HUES6 (cell line): ENCODE results near the gene CXXC5.

Source experiments
- H3K27ac ChIP-seq: 2 replicates; pipeline ENCODE4 v1.7.0; 2013; ENCODE audit warnings: low read depth, mild to moderate bottlenecking, low read length, inconsistent platforms
- H3K27me3 ChIP-seq: 2 replicates; pipeline ENCODE4 v1.6.1; 2013; ENCODE audit warnings: low read length; ENCODE audit not compliant: control insufficient read depth, insufficient read depth
- H3K36me3 ChIP-seq: 2 replicates; pipeline ENCODE4 v1.6.1; 2013; ENCODE audit warnings: low read length; ENCODE audit not compliant: control insufficient read depth, insufficient read depth
- H3K4me1 ChIP-seq: 2 replicates; pipeline ENCODE4 v1.6.1; 2013; ENCODE audit warnings: low read length; ENCODE audit not compliant: control insufficient read depth, insufficient read depth
- H3K4me3 ChIP-seq: 2 replicates; pipeline ENCODE4 v1.5.1; 2013; ENCODE audit warnings: low read depth, low read length
- H3K9ac ChIP-seq: one replicate; pipeline ENCODE4 v1.6.1; 2013; ENCODE audit warnings: mild to moderate bottlenecking, low read length
- H3K9me3 ChIP-seq: 2 replicates; pipeline ENCODE4 v1.6.1; 2013; ENCODE audit warnings: low read depth, low read length; ENCODE audit not compliant: control insufficient read depth, insufficient read depth

Gene CXXC5

GRCh38 chr5:139660923-139661814 is 13.0 kb downstream of the CXXC5 start:
- H3K4me1 ChIP-seq: peaks cover 69% of the 10 kb centered on the region
- H3K27me3 ChIP-seq: no peaks in the 10 kb centered on the region
- no peak overlapping the region for H3K4me3 ChIP-seq
- no peaks in the 10 kb centered on the region for H3K9me3 ChIP-seq
- no peak overlapping the region for H3K9ac ChIP-seq
- H3K36me3 ChIP-seq: peaks cover 9% of the 10 kb centered on the region; the same call in 1 of the 2 replicates
- no peak overlapping the region for H3K27ac ChIP-seq

GRCh38 chr5:139662617-139663016 is 14.5 kb downstream of the CXXC5 start:
- no peaks in the 10 kb centered on the region for H3K9me3 ChIP-seq
- peaks cover 6% of the 10 kb centered on the region; the same call in 1 of the 2 replicates for H3K36me3 ChIP-seq
- H3K27me3 ChIP-seq: no peaks in the 10 kb centered on the region
- no peak overlapping the region for H3K27ac ChIP-seq
- no peak overlapping the region for H3K4me3 ChIP-seq
- peak overlapping the region; percentile 2 for H3K9ac ChIP-seq
- H3K4me1 ChIP-seq: peaks cover 70% of the 10 kb centered on the region

DNA sequence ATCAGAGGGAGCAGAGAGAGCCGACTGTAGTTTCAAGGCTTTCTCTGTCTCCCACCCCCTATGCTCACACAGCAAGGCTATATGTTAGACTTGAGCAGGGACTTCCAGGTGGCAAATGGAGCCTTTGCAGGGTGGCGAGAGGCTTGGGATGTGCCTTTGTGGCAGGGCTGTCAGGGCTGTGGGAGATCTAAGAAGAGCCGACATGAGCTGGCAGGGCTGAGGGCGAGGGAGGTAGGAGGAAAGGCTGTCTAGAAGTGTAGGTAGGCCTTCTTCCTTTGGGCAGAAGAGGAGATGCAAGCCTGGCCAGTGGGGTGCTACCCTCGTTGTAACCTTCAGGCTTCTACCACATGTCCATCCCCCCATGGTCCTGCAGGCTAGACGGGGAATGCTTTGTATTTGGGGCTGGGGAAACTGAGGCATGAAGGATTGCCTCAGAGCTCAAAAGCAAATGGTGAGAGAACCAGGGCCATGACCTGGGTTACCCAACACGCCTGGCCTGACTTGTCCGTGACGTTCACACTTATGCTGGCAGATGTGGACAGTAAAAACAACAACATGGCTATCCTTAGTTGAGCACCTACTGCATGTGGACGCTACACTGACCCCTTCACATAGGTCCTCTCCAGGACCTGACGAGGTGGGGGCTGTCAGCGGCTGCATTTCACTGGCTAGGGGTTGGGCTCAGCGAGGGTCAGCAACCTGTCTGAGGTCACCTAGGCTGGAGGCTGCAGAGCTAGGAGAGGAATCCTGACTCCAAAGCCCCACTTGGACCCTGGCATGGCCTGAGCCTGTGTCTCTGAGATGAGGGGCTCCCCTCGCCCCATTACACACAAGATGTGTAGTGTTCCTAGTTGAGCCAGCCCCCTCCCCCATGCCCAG is 15.3 kb downstream of the CXXC5 start:
- Histone ChIP-seq H3K27ac (no peak overlapping the region), H3K4me3 (no peak overlapping the region), H3K27me3 (no peaks in the 10 kb centered on the region), H3K9ac (no peak overlapping the region), H3K4me1 (peaks cover 69% of the 10 kb centered on the region), H3K9me3 (no peaks in the 10 kb centered on the region), H3K36me3 (peaks cover 6% of the 10 kb centered on the region; the same call in 1 of the 2 replicates)

DNA sequence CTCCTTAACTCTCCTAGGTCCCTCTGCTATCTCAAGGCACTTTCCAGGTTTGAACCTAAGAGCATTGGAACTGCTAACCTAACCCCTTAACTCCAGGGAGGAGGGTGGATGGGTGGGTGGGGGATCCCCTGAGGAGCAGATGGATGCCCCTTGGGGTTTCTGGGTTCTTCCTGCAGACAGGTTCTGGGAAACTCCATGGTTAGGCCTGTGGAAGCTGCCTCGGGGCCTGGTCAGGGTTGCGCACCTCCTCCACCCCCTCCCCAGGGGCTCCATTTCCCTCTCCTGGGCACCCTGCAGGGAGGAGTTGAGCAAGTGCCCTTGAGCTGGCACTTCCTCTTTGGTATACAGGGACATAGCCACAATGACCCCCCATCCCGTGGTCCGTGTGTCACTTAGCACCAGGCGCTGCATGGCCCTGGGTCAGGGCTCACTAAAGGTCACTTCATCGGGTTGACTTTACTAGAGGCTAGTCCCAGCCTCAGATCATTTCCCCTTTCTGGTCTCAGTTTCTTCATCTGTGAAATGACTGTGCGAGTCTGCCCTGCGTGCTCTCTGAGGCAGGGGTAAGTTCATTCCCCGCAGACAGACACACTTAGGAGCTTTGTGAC is 16.0 kb downstream of the CXXC5 start:
- Histone ChIP-seq H3K9ac (no peak overlapping the region), H3K9me3 (no peaks in the 10 kb centered on the region), H3K27ac (no peak overlapping the region), H3K27me3 (no peaks in the 10 kb centered on the region), H3K4me3 (no peak overlapping the region), H3K36me3 (peaks cover 6% of the 10 kb centered on the region; the same call in 1 of the 2 replicates), H3K4me1 (peaks cover 69% of the 10 kb centered on the region)

GRCh38 chr5:139664727-139665351 is 16.7 kb downstream of the CXXC5 start:
- no peaks in the 10 kb centered on the region for H3K27me3 ChIP-seq
- H3K4me1 ChIP-seq: peaks cover 69% of the 10 kb centered on the region
- no peak overlapping the region for H3K9ac ChIP-seq
- H3K9me3 ChIP-seq: no peaks in the 10 kb centered on the region
- H3K36me3 ChIP-seq: peaks cover 6% of the 10 kb centered on the region; the same call in 1 of the 2 replicates
- no peak overlapping the region for H3K4me3 ChIP-seq
- H3K27ac ChIP-seq: no peak overlapping the region

DNA sequence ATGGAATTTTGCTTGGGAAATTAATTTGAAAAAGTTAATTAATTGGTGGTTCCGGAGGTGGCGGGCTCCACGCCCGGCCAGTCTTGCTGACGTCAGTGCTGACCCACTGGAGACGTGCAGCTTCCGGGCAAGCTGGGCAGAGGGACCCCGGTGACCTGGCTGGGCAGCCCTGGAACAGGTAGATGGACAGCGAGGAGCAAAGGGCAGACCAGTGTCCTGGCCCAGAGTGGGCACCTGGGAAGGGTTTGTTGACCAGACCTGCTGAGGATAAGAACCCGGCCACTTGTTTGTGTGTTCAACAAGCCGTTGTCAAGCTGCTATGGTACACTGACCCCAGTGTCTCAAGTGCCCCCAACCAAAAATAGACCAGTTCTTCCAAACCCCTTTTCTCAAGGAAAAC is 17.5 kb downstream of the CXXC5 start:
- H3K36me3 ChIP-seq: peaks cover 6% of the 10 kb centered on the region; the same call in 1 of the 2 replicates
- H3K27ac ChIP-seq: no peak overlapping the region
- no peak overlapping the region for H3K4me3 ChIP-seq
- no peak overlapping the region for H3K9ac ChIP-seq
- H3K4me1 ChIP-seq: peaks cover 69% of the 10 kb centered on the region
- no peaks in the 10 kb centered on the region for H3K27me3 ChIP-seq
- no peaks in the 10 kb centered on the region for H3K9me3 ChIP-seq

- H3K4me3 ChIP-seq: no peak overlapping the region
- H3K36me3 ChIP-seq: peaks cover 2% of the 10 kb centered on the region; the same call in 1 of the 2 replicates
- no peak overlapping the region for H3K27ac ChIP-seq
- no peaks in the 10 kb centered on the region for H3K9me3 ChIP-seq
- H3K27me3 ChIP-seq: no peaks in the 10 kb centered on the region
- peaks cover 71% of the 10 kb centered on the region for H3K4me1 ChIP-seq
- no peak overlapping the region for H3K9ac ChIP-seq
Observed at GRCh38 chr5:139666551-139666950, 18.4 kb downstream of the CXXC5 start.

GRCh38 chr5:139667001-139667729 is 19.0 kb downstream of the CXXC5 start:
- Histone ChIP-seq H3K9me3 (no peaks in the 10 kb centered on the region), H3K27ac (no peak overlapping the region), H3K4me1 (peaks cover 74% of the 10 kb centered on the region), H3K4me3 (0 out of 2 replicates have a peak overlapping the region, but pooled peaks have one; percentile 40), H3K27me3 (no peaks in the 10 kb centered on the region), H3K9ac (no peak overlapping the region), H3K36me3 (peaks cover 2% of the 10 kb centered on the region; the same call in 1 of the 2 replicates)

DNA sequence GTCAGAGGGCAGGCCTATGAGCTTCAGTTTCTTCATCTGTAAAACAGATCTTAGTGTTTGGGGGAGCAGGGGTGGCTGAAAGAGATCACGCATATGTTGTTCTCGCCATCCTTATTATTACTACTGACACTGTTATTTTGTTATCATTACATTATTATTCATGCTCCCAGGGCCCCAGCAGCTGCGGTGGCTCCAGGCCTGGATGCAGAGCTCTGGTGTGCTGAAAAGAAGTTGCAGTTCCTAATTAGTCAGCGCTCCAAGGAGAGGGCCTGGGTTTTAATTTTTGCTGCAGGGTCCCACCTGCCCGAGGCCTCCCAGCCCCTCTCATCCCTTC is 19.5 kb downstream of the CXXC5 start:
- H3K9ac ChIP-seq: no peak overlapping the region
- peaks cover 2% of the 10 kb centered on the region; the same call in 1 of the 2 replicates for H3K36me3 ChIP-seq
- H3K4me1 ChIP-seq: peaks cover 76% of the 10 kb centered on the region

More for the DNA sequence above, 19.5 kb downstream of the CXXC5 start:
- Histone ChIP-seq H3K27me3 (no peaks in the 10 kb centered on the region), H3K4me3 (peak overlapping the region; percentile 40; the same call in 1 of the 2 replicates), H3K9me3 (no peaks in the 10 kb centered on the region), H3K27ac (no peak overlapping the region)
